GM18861 (cell line): Measurements from ENCODE around the gene SYNGR1.
"Not testable (repeated sequence)": the region's sequence is repeated elsewhere in the genome, so short reads cannot be mapped to it uniquely, and the experiment has no call there.

ENCODE experiments used
- ATAC-seq: cut with Tn5 transposase; IDR thresholded peaks from one replicate; pipeline ENCODE4 v1.9.1; 2021; ENCODE audit not compliant: unreplicated experiment

Gene SYNGR1

DNA sequence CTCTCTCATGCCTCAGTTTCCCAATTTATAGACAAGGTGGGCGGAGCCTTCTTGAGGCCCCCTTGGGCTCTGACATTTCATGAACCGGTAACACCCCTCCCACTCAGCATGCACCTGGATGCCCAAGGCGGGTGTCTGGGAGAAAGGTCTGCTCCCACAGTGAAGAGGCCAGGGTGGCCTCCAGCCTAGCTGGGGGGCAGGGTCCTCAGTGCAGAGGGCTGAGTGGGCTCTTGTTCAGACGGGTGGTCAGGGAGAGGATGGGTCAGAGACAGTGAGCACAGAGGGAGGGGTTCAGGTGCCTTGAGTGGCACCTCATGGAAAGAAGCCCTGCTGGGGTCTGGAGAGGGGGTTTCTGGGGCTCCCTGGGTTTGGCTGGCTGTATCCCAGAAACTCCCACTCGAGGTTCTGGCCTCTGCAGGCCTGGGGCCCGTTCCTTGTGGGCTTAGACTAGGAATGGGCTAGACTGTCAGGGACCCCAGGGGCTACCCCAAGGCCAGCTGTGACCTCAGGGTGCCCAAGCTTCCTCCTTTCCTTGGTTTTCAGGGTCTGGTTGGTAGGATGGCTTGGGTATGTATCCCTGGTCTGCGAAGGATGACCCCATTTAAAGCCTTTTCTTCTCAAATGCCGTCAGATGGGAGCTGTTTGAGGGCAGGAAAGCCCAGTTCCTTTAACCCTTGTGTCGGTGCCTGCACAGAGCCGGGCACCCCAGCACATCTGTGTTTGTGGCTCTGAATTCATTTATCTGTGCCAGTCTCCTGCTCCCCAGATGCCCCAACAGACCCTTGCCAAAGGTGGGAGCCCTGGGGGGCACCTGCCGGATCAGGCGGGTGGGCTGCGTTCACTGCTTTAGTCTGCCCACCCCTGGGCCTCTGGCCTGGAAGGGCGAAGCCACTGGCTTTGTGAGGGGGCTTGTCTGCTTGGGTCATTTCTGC is 1.2 kb downstream of the SYNGR1 start:
- ATAC-seq, result no peak

DNA sequence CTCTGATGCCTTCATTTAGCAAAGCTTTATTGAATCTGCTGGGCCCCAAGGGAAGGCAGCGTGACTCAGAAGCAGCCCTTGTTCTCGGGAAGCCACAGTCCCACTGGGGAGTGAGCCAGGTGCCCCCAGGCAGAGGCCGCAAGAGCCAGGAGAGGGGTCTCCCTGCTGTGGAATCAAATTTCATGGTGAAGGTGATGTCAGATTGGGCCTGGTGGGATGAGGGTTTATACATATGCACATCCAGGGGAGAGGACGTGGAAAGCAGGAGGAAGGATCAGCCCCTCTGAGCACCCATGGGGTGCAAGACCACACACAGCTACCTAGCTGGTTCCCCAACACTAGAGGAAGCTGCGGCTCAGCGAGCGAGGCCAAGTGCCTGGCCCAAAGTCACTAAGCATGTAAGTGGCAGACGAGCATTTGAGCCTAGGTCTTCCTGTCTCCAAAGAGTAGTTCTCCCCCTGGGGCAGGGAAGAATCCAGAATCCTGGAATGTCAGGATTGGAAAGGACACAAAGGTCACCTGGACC is 2.0 kb downstream of the SYNGR1 start:
- no peak for ATAC-seq

DNA sequence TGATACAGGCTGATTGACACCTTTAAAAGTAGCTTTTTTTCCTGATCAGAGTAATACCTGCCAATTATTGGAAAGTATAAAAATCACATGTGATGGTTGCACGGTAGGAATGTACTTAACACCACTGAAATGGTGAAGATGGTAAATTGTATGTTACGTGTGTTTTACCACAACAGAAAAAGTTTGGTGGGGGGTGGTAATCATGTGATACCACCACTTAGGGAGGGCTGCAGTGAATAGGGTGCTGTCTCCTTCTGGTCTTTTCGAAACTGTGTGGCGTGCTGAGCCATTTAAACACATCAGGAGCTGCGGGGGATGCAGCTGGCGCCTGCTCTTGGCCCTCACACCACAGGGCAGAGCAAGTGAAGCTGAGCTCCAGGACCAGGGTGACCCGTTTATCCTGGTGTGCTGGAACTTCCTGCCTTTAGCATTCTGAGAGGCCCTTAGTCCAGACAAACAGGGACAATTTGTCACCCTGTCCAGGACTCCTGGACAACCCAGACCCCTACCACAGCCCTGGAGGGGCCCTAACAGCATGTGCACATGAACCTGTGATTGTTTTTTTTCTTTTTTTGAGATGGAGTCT is 2.6 kb downstream of the SYNGR1 start:
- ATAC-seq, result no peak

DNA sequence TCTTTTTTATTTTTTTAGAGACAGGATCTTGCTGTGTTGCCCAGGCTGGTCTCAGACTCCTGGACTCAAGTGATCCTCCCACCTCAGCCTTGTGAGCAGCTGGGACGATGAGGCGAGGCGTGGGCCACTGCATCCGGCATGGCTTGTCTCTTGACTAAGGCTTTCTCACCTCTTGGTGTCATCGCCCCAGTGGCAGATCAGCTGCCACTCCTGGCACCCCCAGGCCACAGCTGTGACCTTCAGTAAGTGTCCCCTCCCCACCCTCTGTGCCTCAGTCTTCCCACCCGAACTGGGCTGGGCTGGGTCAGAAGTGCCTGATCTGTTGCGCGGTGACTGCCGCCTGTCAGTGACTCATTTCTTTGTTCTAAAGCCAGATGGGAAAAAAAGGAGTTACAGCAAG is 3.6 kb downstream of the SYNGR1 start:
- no peak for ATAC-seq

DNA sequence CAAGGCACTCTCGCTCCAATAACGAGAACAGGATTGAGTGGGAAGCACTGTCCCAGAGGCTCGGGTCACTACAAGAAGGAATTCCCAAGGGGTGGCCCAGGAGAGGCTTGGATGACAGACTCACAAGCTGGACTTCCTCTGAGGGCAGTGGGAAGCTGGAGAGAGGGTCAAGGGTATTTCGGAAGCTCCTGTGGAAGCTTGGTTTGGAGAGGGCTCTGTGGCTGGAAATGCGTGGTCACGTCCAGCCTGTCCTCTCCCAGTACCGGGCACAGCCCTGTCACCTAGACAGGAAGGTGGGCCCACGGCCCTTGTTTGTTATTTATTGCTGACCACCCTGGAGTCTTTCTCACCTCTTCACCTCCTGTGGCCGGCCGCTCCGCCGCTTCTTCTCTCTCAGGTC is 5.3 kb downstream of the SYNGR1 start:
- no peak for ATAC-seq

DNA sequence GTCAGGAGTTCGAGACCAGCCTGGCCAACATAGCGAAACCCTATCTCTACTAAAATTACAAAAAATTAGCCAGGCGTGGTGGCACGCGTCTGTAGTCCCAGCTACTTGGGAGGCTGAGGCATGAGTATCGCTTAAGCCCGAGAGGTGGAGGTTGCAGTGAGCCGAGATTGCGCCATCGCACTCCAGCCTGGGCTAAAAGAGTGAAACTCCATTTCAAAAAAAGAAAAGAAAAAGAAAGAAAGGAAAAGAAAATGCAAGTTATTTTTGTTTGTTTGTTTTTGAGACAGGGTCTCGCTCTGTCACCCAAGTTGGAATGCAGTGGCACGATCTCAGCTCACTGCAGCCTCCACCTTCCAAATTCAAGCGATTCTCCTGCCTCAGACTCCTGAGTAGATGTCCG is 6.0 kb downstream of the SYNGR1 start:
- ATAC-seq, result not testable (repeated sequence)

DNA sequence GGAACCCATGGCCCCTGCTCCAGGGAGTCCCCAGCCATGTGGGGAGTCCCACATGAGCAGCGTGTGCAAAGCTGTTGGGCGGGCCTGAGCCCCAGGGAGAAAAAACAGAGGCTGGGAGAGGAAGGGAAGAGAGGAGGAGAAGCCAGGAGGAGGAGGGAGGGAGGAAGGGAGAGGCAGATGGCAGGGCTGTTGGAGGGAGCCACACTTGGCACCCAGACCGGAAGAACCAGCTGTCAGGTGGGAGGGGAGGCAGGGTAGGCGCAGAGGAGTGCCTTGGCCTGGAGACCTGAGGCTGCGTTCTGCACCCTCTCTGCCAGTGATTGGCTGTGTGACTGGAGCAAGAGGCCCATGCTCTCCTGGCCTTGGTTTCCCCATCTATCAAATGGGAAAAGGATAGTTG is 6.7 kb downstream of the SYNGR1 start:
- no peak for ATAC-seq

DNA sequence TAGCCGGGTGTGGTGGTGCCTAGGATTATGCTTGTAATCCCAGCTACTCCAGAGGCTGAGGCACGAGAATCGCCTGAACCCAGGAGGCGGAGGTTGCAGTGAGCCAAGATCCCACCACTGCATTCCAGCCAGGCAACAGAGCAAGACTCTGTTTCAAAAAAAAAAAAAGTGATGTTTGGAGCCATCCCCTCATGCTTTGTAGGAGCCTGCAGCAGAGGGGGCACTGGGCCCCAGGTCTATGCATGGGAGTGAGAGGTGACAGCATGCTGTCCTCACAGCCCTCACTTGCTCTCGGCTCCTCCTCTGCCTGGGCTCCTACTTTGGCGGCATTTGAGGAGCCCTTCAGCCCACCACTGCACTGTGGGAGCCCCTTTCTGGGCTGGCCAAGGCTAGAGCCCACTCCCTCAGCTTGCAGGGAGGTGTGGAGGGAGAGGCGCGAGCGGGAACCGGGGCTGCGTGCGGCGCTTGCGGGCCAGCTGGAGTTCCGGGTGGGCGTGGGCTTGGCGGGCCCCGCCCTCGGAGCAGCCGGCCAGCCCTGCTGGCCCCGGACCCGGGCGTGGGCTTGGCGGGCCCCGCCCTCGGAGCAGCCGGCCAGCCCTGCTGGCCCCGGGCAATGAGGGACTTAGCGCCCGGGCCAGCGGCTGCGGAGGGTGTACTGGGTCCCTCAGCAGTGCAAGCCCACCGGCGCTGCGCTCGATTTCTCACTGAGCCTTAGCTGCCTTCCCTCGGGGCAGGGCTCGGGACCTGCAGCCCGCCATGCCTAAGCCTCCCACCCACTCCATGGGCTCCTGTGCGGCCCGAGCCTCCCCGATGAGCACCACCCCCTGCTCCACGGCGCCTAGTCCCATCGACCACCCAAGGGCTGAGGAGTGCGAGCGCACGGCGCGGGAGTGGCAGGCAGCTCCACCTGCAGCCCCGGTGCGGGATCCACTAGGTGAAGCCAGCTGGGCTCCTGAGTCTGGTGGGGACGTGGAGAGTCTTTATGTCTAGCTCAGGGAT is 7.6 kb downstream of the SYNGR1 start:
- not testable (repeated sequence) for ATAC-seq

DNA sequence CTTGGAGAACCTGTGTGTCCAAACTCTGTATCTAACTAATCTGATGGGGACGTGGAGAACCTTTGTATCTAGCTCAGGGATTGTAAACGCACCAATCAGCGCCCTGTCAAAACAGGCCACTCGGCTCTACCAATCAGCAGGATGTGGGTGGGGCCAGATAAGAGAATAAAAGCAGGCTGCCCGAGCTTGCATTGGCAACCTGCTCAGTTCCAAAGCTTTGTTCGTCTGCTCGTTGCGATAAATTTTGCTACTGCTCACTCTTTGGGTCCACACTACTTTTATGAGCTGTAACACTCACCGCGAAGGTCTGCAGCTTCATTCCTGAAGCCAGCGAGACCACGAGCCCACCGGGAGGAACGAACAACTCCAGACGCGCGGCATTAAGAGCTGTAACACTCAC is 8.4 kb downstream of the SYNGR1 start:
- not testable (repeated sequence) for ATAC-seq

DNA sequence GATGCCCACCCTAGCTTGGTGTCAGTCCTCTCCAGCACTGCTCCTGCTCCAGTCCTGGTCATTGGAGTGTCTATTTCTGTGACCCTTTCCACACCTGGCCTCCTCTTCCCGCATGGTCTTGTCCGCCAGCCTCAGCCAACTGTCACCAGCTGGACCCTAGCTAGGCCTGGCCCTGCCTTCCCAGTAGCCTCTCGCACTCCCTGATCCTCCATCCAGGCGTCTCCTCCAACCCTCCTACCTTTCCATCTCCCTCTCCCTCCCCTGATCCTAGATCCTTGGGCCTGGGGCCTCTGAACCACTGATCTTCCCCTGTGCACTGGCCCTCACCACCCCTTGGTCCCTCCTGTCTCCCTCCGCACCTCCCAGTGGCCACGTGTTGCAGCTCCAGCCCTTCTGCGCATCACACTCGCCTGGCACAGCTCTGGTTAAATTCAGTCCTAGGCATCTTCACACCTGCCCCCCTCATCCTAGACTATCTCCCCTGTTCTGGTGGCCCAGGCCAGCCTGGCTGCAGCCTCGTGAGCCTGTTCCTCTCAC is 9.9 kb downstream of the SYNGR1 start:
- no peak for ATAC-seq

DNA sequence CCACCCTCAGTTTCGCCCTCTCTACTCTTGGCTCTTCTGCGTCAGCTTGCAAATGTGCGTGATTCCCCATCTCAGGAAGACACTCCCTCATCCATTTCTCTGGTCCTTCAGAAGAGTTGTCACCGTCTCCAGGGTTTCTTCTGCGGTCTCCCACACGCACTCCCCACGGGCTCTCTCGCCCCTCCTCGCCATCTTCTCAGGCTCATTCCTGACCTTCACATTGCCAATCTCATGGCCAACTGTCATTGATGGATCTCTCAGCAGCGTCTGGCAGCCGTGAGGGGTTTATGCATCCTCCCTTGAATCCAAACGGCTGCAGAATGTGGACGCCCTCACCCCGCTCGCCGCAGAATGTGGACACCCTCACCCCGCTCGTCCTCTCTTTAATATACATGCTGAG is 10.5 kb downstream of the SYNGR1 start:
- no peak for ATAC-seq

DNA sequence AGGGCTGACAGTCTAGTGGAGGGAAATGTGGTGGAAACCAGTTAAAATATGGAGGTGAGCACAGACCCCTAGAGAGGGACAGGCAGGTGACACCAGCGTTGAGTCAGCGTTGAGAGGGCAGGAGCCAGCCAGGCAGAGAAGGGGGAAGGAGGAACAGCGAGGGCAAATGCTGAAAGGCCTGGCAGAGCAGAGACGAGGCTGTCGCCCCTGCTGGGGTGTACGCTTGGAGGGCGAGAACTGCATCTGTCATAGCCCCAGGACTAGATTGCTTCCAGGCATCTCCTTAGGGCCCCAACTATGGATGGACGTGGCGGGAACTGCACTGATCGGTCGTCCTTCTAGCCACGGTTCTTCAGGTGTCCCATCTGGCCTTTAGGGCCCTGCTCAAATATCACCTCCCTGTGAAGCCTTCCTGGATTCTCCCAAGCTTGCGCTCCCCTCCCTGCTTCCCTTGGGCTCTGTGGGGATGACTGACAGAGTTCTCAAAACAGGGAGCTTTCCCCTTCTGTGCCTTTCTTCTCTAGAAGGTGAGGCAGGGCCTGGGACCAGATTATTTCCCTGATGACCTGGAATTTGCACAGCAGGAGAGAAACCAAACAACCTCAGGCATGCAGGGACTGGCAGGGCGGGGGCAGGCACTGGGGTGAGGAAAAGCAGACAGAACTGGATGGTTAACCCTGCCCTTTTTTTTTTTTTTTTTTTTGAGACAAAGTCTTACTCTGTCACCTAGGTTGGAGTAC is 11.1 kb downstream of the SYNGR1 start:
- no peak for ATAC-seq

DNA sequence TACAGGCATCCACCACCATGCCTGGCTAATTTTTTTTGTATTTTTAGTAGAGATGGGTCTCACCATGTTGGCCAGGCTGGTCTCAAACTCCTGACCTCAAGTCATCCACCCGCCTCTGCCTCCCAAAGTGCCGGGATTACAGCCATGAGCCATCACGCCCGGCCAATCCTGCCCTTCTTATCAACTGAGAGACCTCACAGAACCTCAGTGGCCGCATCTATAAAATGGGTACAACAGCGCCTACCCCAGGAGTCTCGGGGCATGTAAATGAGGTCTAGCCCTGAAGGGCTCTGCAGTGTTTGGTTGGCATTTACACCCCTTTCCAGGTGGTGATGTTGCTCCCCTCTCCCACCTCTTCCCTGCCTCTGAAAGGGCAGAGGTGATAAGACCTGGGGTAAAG is 11.7 kb downstream of the SYNGR1 start:
- no peak for ATAC-seq

DNA sequence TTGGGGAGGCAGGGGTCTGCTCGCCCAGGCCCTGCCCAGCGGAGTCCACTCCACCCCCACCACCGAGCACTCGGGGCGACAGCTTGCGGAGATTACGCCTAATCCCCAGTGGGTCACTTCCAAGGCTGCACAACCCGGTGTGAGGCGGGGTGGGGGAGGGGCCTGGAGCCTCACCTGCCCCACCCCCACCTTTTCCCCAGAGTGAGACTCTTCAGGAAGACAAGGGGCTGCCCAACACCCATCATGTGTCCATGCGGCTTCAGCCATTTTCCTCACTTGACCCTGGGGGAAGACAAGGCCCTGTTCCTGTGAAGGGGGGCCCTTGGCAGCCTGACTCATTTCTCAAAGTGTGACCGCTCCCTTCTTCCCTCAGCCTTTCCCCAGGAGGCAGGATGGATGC is 12.5 kb downstream of the SYNGR1 start:
- ATAC-seq, result no peak

DNA sequence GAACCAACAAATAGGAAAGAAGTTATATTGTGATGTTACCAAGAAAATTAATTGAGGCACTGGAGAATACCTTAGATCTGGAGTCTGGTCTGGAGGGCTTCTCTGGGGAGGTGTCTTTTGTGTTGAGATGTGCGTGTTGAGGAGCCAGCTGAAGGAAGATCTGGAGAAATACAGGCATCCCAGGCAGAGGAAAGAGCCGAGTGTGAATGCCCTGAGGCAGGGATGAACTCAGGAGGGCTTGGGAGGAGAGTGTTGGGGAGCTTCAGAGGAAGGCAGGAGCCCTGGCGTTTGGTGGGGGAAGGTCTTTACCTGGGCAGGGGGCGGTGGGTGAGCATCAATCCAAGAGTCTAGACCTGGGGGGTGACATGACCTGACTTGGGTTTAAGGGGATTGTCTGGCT is 13.1 kb downstream of the SYNGR1 start:
- ATAC-seq, result no peak

DNA sequence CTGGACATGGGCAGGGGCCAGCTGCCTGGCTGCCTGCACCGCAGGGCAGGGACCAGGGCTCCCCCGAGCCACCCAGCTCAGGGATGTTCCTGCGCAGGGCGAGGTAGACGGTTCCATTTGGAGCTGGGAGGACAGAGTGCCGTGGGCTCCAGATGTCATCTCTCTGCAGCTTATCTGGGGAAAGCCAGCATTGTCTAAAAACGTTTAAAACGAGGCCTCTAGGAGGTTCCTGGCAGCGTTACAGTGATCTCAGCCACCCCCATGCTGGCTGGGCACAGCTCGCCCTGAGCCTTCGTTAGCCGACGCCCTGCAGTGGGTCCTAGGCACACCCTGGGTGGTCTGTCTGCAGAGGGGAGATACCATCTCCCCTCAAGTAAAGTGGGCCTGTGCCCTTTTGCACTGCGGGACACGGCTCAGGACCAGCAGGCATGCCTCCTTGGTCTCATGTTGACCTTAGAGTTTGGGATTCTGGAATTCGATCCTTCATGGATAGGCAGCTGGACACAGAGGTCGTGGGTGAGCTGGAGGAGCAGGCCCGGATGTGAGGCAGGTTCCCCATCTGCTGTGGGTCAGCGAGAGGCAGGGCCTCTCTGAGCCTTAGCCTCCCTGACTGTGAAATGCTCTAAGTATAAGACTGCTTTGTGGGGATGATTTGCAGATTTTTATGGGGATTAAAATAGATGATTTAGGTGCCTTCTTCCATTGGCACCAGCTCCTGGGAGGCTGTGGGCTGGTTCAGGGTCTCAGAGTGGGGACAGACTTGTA is 14.1 kb downstream of the SYNGR1 start:
- no peak for ATAC-seq

DNA sequence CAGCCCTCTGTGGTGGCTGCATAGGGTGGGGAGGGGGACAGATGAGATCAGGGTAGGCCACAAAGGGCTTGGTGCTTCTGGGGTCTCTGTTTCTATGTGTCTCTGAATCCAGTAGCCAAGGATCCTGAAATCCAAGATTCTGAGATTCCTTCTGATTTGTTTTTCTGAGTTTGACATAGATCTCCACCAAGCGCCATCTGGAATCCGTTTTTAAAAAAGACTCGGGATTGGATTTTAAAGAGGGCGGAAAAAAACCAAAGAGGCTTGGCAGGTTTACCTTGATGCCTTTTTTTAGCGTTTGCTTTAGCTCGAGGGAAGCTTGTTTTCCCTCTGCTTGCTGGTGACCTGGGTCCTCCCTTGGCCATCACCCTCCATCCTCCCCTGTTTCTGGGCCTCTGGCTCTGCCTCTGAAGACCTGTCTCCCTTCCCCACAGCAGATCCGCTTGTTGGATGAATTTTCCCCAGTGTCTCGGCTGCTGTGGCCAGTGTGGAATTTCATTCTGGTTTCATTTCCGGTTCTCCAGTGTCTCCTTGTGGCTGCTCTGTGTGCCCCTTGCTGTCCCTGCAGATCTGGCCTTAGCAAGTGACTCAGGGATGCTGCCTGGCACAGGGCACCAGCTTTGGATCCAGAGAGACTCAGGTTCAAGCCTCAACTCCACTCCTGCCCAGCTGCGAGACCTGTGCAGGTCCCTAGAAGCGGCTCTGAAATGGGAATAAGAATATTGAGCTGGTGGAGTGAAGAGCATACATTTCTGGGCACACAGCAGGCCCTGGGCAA is 15.1 kb downstream of the SYNGR1 start:
- no peak for ATAC-seq

DNA sequence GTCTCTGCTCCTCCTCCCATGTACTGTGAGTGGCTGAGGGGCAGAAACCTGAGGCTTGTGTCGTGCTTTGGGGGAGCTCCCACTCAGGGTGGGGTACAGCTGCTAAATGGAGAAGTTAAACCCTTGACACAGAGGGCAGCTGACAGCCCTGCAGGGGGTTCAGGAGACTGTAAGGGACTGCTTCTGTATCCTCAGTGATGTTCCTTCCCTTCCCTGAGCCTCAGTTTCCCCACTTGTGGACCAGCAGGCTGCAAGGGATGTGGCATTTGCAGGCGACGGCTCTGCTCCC is 15.6 kb downstream of the SYNGR1 start:
- ATAC-seq, result no peak

DNA sequence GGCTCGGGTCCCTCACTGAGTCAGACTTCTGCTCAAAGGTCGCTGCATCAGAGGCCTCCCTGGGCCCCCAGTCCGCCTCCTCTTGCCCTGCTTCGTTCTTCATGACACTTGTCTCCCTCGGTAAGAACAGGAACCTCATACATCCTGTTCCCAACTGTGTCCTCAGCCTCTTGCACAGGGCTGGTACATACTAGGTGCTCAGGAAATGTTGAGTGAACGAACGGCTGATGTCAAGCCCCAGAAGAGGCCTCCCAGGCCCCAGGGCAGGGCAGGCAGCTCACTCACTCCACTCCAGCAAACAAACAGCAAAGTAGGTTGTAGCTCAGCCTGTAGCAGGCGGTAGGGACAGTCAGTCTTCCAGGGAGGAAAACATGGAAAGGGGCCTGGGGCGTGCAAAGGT is 17.2 kb downstream of the SYNGR1 start:
- no peak for ATAC-seq
